ENCODE data around the gene CELSR1. TPM values are rescaled to one million over a fixed set of nuclear protein-coding genes. Genes with fewer than 3 reads are reported as not detected.

Gene CELSR1
- total RNA-seq, 3 donors from 2014 or later (not counting 1 experiment from before 2014, with no cell fraction given): 0.89 to 3.9 (median 1.9) TPM

- Mint-ChIP-seq H3K27me3 (ENCODE audit: low read depth in 2 of 2) (no peaks in the 10 kb centered on the region), H3K4me3 (no peak overlapping the region)
- WGBS (ENCODE audit: insufficient coverage): 95% methylated on average over 20 of the region's 20 CpGs
Measured at GRCh38 chr22:46320716-46321386, 216.6 kb downstream of the CELSR1 start.

GRCh38 chr22:46320166-46320710, 217.2 kb downstream of the CELSR1 start:
- Histone ChIP-seq H3K9me3 (ENCODE audit: control insufficient read depth, insufficient read depth, low read length) (no peaks in the 10 kb centered on the region), H3K27ac (ENCODE audit: low read length) (no peak overlapping the region), H3K4me1 (ENCODE audit: control insufficient read depth, insufficient read depth, low read length) (no peaks in the 10 kb centered on the region), H3K27me3 (ENCODE audit: control insufficient read depth, insufficient read depth, low read length) (no peaks in the 10 kb centered on the region), H3K36me3 (ENCODE audit: control insufficient read depth, insufficient read depth, low read length) (no peaks in the 10 kb centered on the region), H3K4me3 (ENCODE audit: low read length) (no peak overlapping the region)
- WGBS (ENCODE audit: insufficient coverage): 98% methylated on average over 14 of the region's 14 CpGs
- intact Hi-C loops (cut with micrococcal nuclease): no loop called here
- no peaks in the 10 kb centered on the region for H3K36me3 Mint-ChIP-seq
- peaks cover 0 to 5% of the 10 kb centered on the region in 2 donors for H3K4me1 Mint-ChIP-seq
- TF ChIP-seq CTCF (IDR thresholded peaks at IDR 0.05): no peak
- H3K9me3 Mint-ChIP-seq: no peaks in the 10 kb centered on the region
- no peak overlapping the region for H3K27ac Mint-ChIP-seq
- DNase-seq (no peak), ATAC-seq (no peak)
- H3K27me3 Mint-ChIP-seq (ENCODE audit: low read depth in 2 of 2): no peaks in the 10 kb centered on the region
- no peak overlapping the region for H3K4me3 Mint-ChIP-seq

More at GRCh38 chr22:46320716-46321386, 216.6 kb downstream of the CELSR1 start:
- no peak for ATAC-seq
- Histone ChIP-seq H3K36me3 (ENCODE audit: control insufficient read depth, insufficient read depth, low read length) (no peaks in the 10 kb centered on the region), H3K27ac (ENCODE audit: low read length) (no peak overlapping the region), H3K4me3 (ENCODE audit: low read length) (no peak overlapping the region), H3K27me3 (ENCODE audit: control insufficient read depth, insufficient read depth, low read length) (no peaks in the 10 kb centered on the region), H3K9me3 (ENCODE audit: control insufficient read depth, insufficient read depth, low read length) (no peaks in the 10 kb centered on the region), H3K4me1 (ENCODE audit: control insufficient read depth, insufficient read depth, low read length) (no peaks in the 10 kb centered on the region)
- no peaks in the 10 kb centered on the region for H3K36me3 Mint-ChIP-seq
- TF ChIP-seq CTCF (IDR thresholded peaks at IDR 0.05): no peak
- H3K4me1 Mint-ChIP-seq: peaks cover 0 to 5% of the 10 kb centered on the region in 2 donors
- DNase-seq: no peak
- intact Hi-C loops (cut with micrococcal nuclease): no loop called here
- H3K9me3 Mint-ChIP-seq: no peaks in the 10 kb centered on the region
- no peak overlapping the region for H3K27ac Mint-ChIP-seq

- WGBS (ENCODE audit: insufficient coverage): 98% methylated on average over 10 of the region's 10 CpGs
- TF ChIP-seq CTCF (IDR thresholded peaks at IDR 0.05): no peak
- intact Hi-C loops (cut with micrococcal nuclease): no loop called here
- peaks cover 0 to 5% of the 10 kb centered on the region in 2 donors for H3K4me1 Mint-ChIP-seq
- no peaks in the 10 kb centered on the region for H3K36me3 ChIP-seq (ENCODE audit: control insufficient read depth, insufficient read depth, low read length)
- H3K27me3 Mint-ChIP-seq (ENCODE audit: low read depth in 2 of 2): no peaks in the 10 kb centered on the region
- H3K4me3 ChIP-seq (ENCODE audit: low read length): no peak overlapping the region
- no peaks in the 10 kb centered on the region for H3K36me3 Mint-ChIP-seq
- H3K9me3 ChIP-seq (ENCODE audit: control insufficient read depth, insufficient read depth, low read length): no peaks in the 10 kb centered on the region
- no peak overlapping the region for H3K27ac Mint-ChIP-seq
- DNase-seq (no peak), ATAC-seq (no peak)
- H3K27me3 ChIP-seq (ENCODE audit: control insufficient read depth, insufficient read depth, low read length): no peaks in the 10 kb centered on the region
- H3K27ac ChIP-seq (ENCODE audit: low read length): no peak overlapping the region
- H3K9me3 Mint-ChIP-seq: no peaks in the 10 kb centered on the region
- no peaks in the 10 kb centered on the region for H3K4me1 ChIP-seq (ENCODE audit: control insufficient read depth, insufficient read depth, low read length)
- no peak overlapping the region for H3K4me3 Mint-ChIP-seq
Measured at GRCh38 chr22:46319319-46319718, 218.1 kb downstream of the CELSR1 start.

Data from natural killer cell (primary cell).